Esophagus muscularis mucosa (tissue), 4 donors: ENCODE measurements around the gene THOC2.

Source experiments
- CTCF ChIP-seq, 3 experiments: fragments of 200-600 bp in 2 of 3; fragments of 450-650 bp in 1 of 3; sonication (generic) in 2 of 3; IDR thresholded peaks; one replicate each; pipeline ENCODE4 v1.5.1; 2017 to 2019; ENCODE audit warnings: antibody characterized with exemption in 3 of 3, mild to moderate bottlenecking in 2 of 3, moderate library complexity in 1 of 3
- EP300 ChIP-seq: sonication (generic); formaldehyde crosslinking; IDR thresholded peaks from one replicate; pipeline ENCODE4 v1.6.1; 2017; ENCODE audit warnings: antibody characterized with exemption
- POLR2A ChIP-seq: fragments of 450-650 bp; IDR thresholded peaks from one replicate; pipeline ENCODE4 v1.6.1; 2017; ENCODE audit warnings: antibody characterized with exemption, moderate library complexity, mild to moderate bottlenecking, low read depth
- POLR2AphosphoS5 ChIP-seq, 2 donors: sonication (generic); formaldehyde crosslinking; IDR thresholded peaks; one replicate each; pipeline ENCODE4 v1.6.1; 2017; ENCODE audit warnings: antibody characterized with exemption in 2 of 2

- TF ChIP-seq POLR2AphosphoS5 (IDR thresholded peaks at IDR 0.05): no peak
- no peak for TF ChIP-seq POLR2A
- no peak for TF ChIP-seq CTCF (IDR thresholded peaks at IDR 0.05)
- TF ChIP-seq EP300: no peak
Measured at GRCh38 chrX:123736333-123736921, 3.6 kb upstream of the THOC2 start.
